ENCODE data around the gene NDE1. TPM values are rescaled to one million over a fixed set of nuclear protein-coding genes. Genes with fewer than 3 reads are reported as not detected.

Gene NDE1
- polyA plus RNA-seq, 1 of the 3 experiments (the other 2 are of a cell fraction) = 27.9 TPM

DNA sequence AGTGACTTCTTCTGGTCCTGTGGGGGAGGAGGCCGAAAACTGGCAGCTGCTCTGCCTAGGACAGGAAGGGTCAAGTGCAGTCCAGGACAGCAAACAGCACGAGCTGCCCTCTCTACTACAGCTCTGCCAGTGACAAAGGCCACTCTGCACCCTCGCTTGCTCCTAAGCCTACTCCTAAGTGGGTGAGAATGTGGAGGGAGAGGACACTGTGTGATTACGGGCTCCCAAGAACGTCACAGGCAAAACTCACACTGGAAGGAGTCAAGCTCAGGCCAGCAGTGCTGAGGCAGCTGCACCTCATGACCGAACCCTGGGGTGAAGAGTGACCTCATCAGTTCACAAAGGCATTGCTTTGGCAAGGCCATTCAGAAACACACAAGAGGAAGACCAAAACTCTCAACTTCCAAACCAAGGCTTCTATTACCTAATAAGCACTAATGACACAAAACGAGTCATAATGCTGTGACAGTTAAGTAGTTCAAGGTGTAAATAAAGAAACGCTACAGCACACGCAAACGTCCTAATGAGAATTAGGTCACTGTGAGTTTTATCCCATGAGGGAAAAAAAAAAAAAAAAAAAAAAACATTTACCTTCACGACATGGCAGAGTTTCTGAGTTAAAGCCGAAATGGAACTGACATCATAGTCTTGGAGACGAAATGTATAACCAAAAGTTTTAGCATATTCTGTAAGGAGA lies 42.2 kb upstream of the NDE1 start:
- no peak overlapping the region for H3K27ac ChIP-seq (ENCODE audit: low read depth in 2 of 2, low read length in 1 of 2)
- ChIA-PET POLR2A (interaction anchor here (1.2 kb wide), 1 partner anchor 14 kb away, joined by 3 read pairs; no protein-coding TSS in a partner anchor), CTCF (interaction anchor here (0.7 to 1.5 kb wide), 4 partner anchors 19 to 181 kb away, joined by 3 to 5 read pairs (median 4); no protein-coding TSS in a partner anchor)
- no peak overlapping the region for H3K9ac ChIP-seq
- DNase-seq = no peak
- H3K4me3 ChIP-seq (ENCODE audit: low read depth in 2 of 2, low read length in 1 of 2) = no peak overlapping the region
- no peaks in the 10 kb centered on the region for H3K27me3 ChIP-seq (ENCODE audit: insufficient read depth)
- TF ChIP-seq CHD2 (IDR thresholded peaks at IDR 0.05; ENCODE audit: low read length, partially characterized antibody) (no peak), RXRA (IDR thresholded peaks at IDR 0.05; ENCODE audit: borderline replicate concordance, low read depth) (no peak), EP300 (IDR thresholded peaks at IDR 0.05; ENCODE audit: borderline replicate concordance in 1 of 2, low read depth in 1 of 2, low read length in 1 of 2) (no peak), JUND (IDR thresholded peaks at IDR 0.05) (no peak), FOXJ3 (CRISPR knock-in tag; IDR thresholded peaks at IDR 0.05) (no peak), RFX5 (IDR thresholded peaks at IDR 0.05; ENCODE audit: low read length) (no peak), GABPA (IDR thresholded peaks at IDR 0.05; ENCODE audit: low read depth) (no peak), GATA2 (CRISPR knock-in tag; IDR thresholded peaks at IDR 0.05) (no peak), TAF1 (IDR thresholded peaks at IDR 0.05; ENCODE audit: borderline replicate concordance, low read depth, low read length) (no peak), ELF1 (IDR thresholded peaks at IDR 0.05) (no peak), NFIC (IDR thresholded peaks at IDR 0.05; ENCODE audit: borderline replicate concordance) (no peak), SMC3 (IDR thresholded peaks at IDR 0.05; ENCODE audit: low read depth, low read length) (no peak), YY1 (IDR thresholded peaks at IDR 0.05; ENCODE audit: low read depth) (no peak), MXI1 (IDR thresholded peaks at IDR 0.05; ENCODE audit: low read depth, low read length) (no peak)
- TF ChIP-seq, protein P1, sequence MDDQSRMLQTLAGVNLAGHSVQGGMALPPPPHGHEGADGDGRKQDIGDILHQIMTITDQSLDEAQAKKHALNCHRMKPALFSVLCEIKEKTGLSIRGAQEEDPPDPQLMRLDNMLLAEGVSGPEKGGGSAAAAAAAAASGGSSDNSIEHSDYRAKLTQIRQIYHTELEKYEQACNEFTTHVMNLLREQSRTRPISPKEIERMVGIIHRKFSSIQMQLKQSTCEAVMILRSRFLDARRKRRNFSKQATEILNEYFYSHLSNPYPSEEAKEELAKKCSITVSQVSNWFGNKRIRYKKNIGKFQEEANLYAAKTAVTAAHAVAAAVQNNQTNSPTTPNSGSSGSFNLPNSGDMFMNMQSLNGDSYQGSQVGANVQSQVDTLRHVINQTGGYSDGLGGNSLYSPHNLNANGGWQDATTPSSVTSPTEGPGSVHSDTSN (IDR thresholded peaks at IDR 0.05) = no peak
- TF ChIP-seq, protein P2, sequence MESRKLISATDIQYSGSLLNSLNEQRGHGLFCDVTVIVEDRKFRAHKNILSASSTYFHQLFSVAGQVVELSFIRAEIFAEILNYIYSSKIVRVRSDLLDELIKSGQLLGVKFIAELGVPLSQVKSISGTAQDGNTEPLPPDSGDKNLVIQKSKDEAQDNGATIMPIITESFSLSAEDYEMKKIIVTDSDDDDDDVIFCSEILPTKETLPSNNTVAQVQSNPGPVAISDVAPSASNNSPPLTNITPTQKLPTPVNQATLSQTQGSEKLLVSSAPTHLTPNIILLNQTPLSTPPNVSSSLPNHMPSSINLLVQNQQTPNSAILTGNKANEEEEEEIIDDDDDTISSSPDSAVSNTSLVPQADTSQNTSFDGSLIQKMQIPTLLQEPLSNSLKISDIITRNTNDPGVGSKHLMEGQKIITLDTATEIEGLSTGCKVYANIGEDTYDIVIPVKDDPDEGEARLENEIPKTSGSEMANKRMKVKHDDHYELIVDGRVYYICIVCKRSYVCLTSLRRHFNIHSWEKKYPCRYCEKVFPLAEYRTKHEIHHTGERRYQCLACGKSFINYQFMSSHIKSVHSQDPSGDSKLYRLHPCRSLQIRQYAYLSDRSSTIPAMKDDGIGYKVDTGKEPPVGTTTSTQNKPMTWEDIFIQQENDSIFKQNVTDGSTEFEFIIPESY (IDR thresholded peaks at IDR 0.05; ENCODE audit: borderline replicate concordance, low read depth) = no peak
- TF ChIP-seq, protein P3, sequence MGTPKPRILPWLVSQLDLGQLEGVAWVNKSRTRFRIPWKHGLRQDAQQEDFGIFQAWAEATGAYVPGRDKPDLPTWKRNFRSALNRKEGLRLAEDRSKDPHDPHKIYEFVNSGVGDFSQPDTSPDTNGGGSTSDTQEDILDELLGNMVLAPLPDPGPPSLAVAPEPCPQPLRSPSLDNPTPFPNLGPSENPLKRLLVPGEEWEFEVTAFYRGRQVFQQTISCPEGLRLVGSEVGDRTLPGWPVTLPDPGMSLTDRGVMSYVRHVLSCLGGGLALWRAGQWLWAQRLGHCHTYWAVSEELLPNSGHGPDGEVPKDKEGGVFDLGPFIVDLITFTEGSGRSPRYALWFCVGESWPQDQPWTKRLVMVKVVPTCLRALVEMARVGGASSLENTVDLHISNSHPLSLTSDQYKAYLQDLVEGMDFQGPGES (IDR thresholded peaks at IDR 0.05; ENCODE audit: low read depth, low read length) = no peak
- H3K4me2 ChIP-seq = no peak overlapping the region
- no peaks in the 10 kb centered on the region for H3F3A ChIP-seq (replicated peaks; ENCODE audit: insufficient read depth)
- 88% methylated on average over 13 of the region's 13 CpGs for WGBS (ENCODE audit: low lambda C conversion rate)
- no peaks in the 10 kb centered on the region for H3K9me3 ChIP-seq
- H2AFZ ChIP-seq (ENCODE audit: low read depth) = no peak overlapping the region
- H3K4me1 ChIP-seq (ENCODE audit: control insufficient read depth in 1 of 2, insufficient read depth in 2 of 2, low read depth in 1 of 2, low read length in 1 of 2) = no peaks in the 10 kb centered on the region
- H4K20me1 ChIP-seq (ENCODE audit: insufficient read depth) = no peaks in the 10 kb centered on the region; the same call in 1 of the 2 replicates
- no peaks in the 10 kb centered on the region for H3K9me2 ChIP-seq
- no peaks in the 10 kb centered on the region for H3K79me2 ChIP-seq (ENCODE audit: insufficient read depth)
- H3K36me3 ChIP-seq (replicated peaks in 1 of 2; ENCODE audit: control insufficient read depth in 1 of 2, insufficient read depth in 2 of 2, low read length in 1 of 2) = peaks cover 51 to 85% of the 10 kb centered on the region in 2 experiments

All from SK-N-SH (cell line).